K562 (cell line): ENCODE measurements around the gene CDCA5. TPM values are rescaled to one million over a fixed set of nuclear protein-coding genes. Genes with fewer than 3 reads are reported as not detected.

Experiments
- ATAC-seq: fragments of 200-7000 bp; cut with Tn5 transposase; 3 replicates; pipeline ENCODE4 v1.9.1; 2020; ENCODE audit warnings: moderate library complexity
- BruUV-seq: library from RNA; stranded (reverse); fragments of 400-500 nt; replicated peaks from 2 replicates; lab custom pipeline; 2021; lab: Mats Ljungman, UMichigan
- CTCF ChIA-PET: fragments of 300-600 bp; formaldehyde crosslinking; extraction: SDS; loops from one replicate; lab custom pipeline; 2021; ENCODE audit warnings: low intra/inter-chr PET ratio; lab: Yijun Ruan, JAX
- POLR2A ChIA-PET: fragments of 300-600, 350-650 bp; sonication (Branson Sonifier 250); formaldehyde crosslinking; extraction: SDS; loops from one replicate; lab custom pipeline; 2021; ENCODE audit warnings: antibody characterized with exemption, inconsistent platforms; lab: Yijun Ruan, JAX
- DNase-seq, 4 experiments: peaks; one replicate each; pipeline versions ENCODE4 v3.0.0 to v3.0.0-alpha.2; 2011 to 2018; ENCODE audit warnings: low spot score in 3 of 4, mixed read lengths in 3 of 4; ENCODE audit errors: extremely low read depth in 1 of 4
- FAIRE-seq: peaks from 2 replicates; lab custom pipeline; 2011; peaks lifted over from hg19 to GRCh38; lab: Jason Lieb, UNC
- H2AFZ ChIP-seq: 2 replicates; pipeline ENCODE4 v1.6.0; 2011; ENCODE audit warnings: low read depth, low read length, control low read depth, inconsistent platforms
- H3K27ac ChIP-seq: fragments of 200-600 bp; 3 replicates; pipeline ENCODE4 v1.8.0; 2011; ENCODE audit warnings: low read depth, mild to moderate bottlenecking, control low read depth, inconsistent platforms, low read length, moderate library complexity, mixed read lengths; ENCODE audit errors: extremely low read depth
- H3K27me3 ChIP-seq, 2 experiments: fragments of 300-600 bp in 1 of 2; 2 replicates in 1 of 2; 3 replicates in 1 of 2; pipeline versions ENCODE4 v1.6.0 to v1.8.0; 2011; ENCODE audit warnings: inconsistent platforms in 2 of 2, low read length in 2 of 2, mild to moderate bottlenecking in 1 of 2, mixed read lengths in 1 of 2, moderate library complexity in 1 of 2; ENCODE audit not compliant: control insufficient read depth in 2 of 2, insufficient read depth in 2 of 2
- H3K36me3 ChIP-seq: fragments of 300-600 bp; 3 replicates; pipeline ENCODE4 v1.8.0; 2011; ENCODE audit warnings: mild to moderate bottlenecking, low read length, inconsistent platforms; ENCODE audit not compliant: control insufficient read depth, insufficient read depth
- H3K4me1 ChIP-seq, 2 experiments: fragments of 200-600 bp in 1 of 2; replicated peaks in 1 of 2; 2 replicates in 1 of 2; 3 replicates in 1 of 2; pipeline versions ENCODE4 v1.5.1 to v1.8.0; 2011; ENCODE audit warnings: inconsistent platforms in 2 of 2, low read length in 2 of 2, mild to moderate bottlenecking in 1 of 2, mixed read lengths in 1 of 2, moderate library complexity in 1 of 2; ENCODE audit not compliant: control insufficient read depth in 2 of 2, insufficient read depth in 2 of 2
- H3K4me2 ChIP-seq: 2 replicates; pipeline ENCODE4 v1.6.1; 2011; ENCODE audit warnings: low read length, control low read depth, inconsistent platforms, mixed read lengths; ENCODE audit not compliant: insufficient read depth
- H3K4me3 ChIP-seq: fragments of 200-600 bp; sonication (generic), shearing (Covaris generic); 2 replicates; pipeline ENCODE4 v1.5.1; 2016; ENCODE audit warnings: control low read depth, inconsistent platforms
- H3K79me2 ChIP-seq: fragments of 200-600 bp; 3 replicates; pipeline ENCODE4 v1.8.0; 2011; ENCODE audit warnings: low read length, inconsistent platforms; ENCODE audit not compliant: control insufficient read depth, insufficient read depth
- H3K9ac ChIP-seq, 2 experiments: 2 replicates each; pipeline versions ENCODE4 v1.6.0 to v1.6.1; 2011; ENCODE audit warnings: low read depth in 2 of 2, low read length in 2 of 2, control low read depth in 1 of 2, inconsistent platforms in 1 of 2, mild to moderate bottlenecking in 1 of 2, mixed read lengths in 1 of 2; ENCODE audit not compliant: insufficient read depth in 1 of 2
- H3K9me1 ChIP-seq: one replicate; pipeline ENCODE4 v1.6.0; 2011; ENCODE audit warnings: inconsistent platforms, mild to moderate bottlenecking, low read length, moderate library complexity; ENCODE audit not compliant: control insufficient read depth, insufficient read depth
- H3K9me3 ChIP-seq: replicated peaks from 2 replicates; pipeline ENCODE4 v1.5.1; 2011; ENCODE audit warnings: low read depth, low read length, inconsistent platforms; ENCODE audit not compliant: control insufficient read depth, insufficient read depth
- H4K20me1 ChIP-seq: replicated peaks from 2 replicates; pipeline ENCODE4 v1.6.1; 2011; ENCODE audit warnings: low read length, inconsistent platforms, mixed read lengths; ENCODE audit not compliant: control insufficient read depth, insufficient read depth
- ATF7 ChIP-seq: fragments of 450-650 bp; IDR thresholded peaks from 2 replicates; pipeline ENCODE4 v1.7.1; 2014; ENCODE audit warnings: mild to moderate bottlenecking, moderate library complexity
- SPI1 ChIP-seq: IDR thresholded peaks from 2 replicates; pipeline ENCODE4 v1.6.1; 2011; ENCODE audit warnings: low read depth, low read length, control low read depth, borderline replicate concordance
- ZFPM2 ChIP-seq: fragments of 250-450 bp; sonication (Bioruptor Pico); IDR thresholded peaks from 2 replicates; pipeline ENCODE4 v1.5.1; 2022; ENCODE audit warnings: mild to moderate bottlenecking
- ZNF324 ChIP-seq: fragments of 250-450 bp; sonication (Bioruptor Pico); IDR thresholded peaks from 2 replicates; pipeline ENCODE4 v1.4.0; 2020; ENCODE audit warnings: mild to moderate bottlenecking
- WGBS: fragments of 100-300 bp; shearing (Covaris generic); methylation state at CpG from one replicate; pipeline ENCODE4 v1.1.6; 2016; ENCODE audit warnings: low coverage, mixed read lengths; ENCODE audit not compliant: insufficient coverage; ENCODE audit errors: missing lambda C conversion rate; 5-methylcytosine and 5-hydroxymethylcytosine counted together
- in situ Hi-C: fragments of 300-500 bp; cut with MboI; formaldehyde crosslinking; loops from 4 replicates; pipeline ENCODE4 v1.15.0; 2018; ENCODE audit warnings: inconsistent platforms, mixed read lengths
- intact Hi-C: fragments of 100-400 bp; cut with micrococcal nuclease; formaldehyde crosslinking; loops from 2 replicates; pipeline ENCODE4 v1.14.2; 2022
- polyA plus RNA-seq, 8 experiments: library from polyadenylated mRNA; depleted of rRNA in 4 of 8; stranded (reverse) in 5 of 8; unstranded in 3 of 8; fragments of >200 nt; fragmentation: Nextera tagmentation in 2 of 8; fragmentation: Illumina TruSeq in 1 of 8; extraction: Ambion mirVana in 2 of 8; extraction: Trizol in 1 of 8; gene quantifications; 2 replicates each; pipeline versions ENCODE4 v1.2.1 to v1.2.3, GENCODE V29; 2011 to 2014; ENCODE audit warnings: inconsistent platforms in 1 of 8, missing spikeins in 1 of 8
- total RNA-seq, 7 experiments: library from RNA; depleted of rRNA in 6 of 7; stranded (reverse); fragments of >200 nt in 6 of 7; fragmentation: Illumina TruSeq in 2 of 7; extraction: Trizol in 2 of 7; gene quantifications; 2 replicates each; pipeline versions ENCODE4 v1.2.1 to v1.2.3, GENCODE V29; 2011 to 2021; ENCODE audit warnings: low replicate concordance in 1 of 7
- TF ChIP-seq, protein P1 (sequence below): fragments of 450-650 bp; IDR thresholded peaks from 2 replicates; pipeline ENCODE4 v1.6.1; 2018; ENCODE audit warnings: mild to moderate bottlenecking, low read depth; ENCODE audit not compliant: partially characterized antibody

The CDCA5 gene
- total and polyA plus RNA-seq, 9 of the 15 experiments (the other 6 are each of a cell fraction or from before 2014, with no cell fraction given), result 18.9 to 94.3 (median 64.6) TPM

GRCh38 chr11:65085446-65085845, 1.6 kb upstream of the CDCA5 start:
- peaks cover 13 to 20% of the 10 kb centered on the region in 2 experiments for H3K4me1 ChIP-seq
- 0 out of 3 replicates have a peak overlapping the region, but pooled peaks have one; percentile 90 for H3K27ac ChIP-seq
- POLR2A ChIA-PET, result interaction anchor here (0.6 to 1.5 kb wide), 14 partner anchors 9 to 393 kb away, joined by 3 to 7 read pairs (median 4); partner anchors contain the start of genes TM7SF2 and ZNHIT2
- H3K4me2 ChIP-seq, result peak overlapping the region; percentile 98; the same call in 1 of the 2 replicates
- FAIRE-seq (peak; percentile 65), ATAC-seq (no peak), DNase-seq (no peak)
- 89% methylated on average over 4 of the region's 4 CpGs for WGBS
- H3K36me3 ChIP-seq, result peaks cover 73% of the 10 kb centered on the region
- in situ Hi-C loops, result no loop called here
- CTCF ChIA-PET, result no interaction called here
- H3K9me3 ChIP-seq, result no peaks in the 10 kb centered on the region
- H3K79me2 ChIP-seq, result peaks cover 48% of the 10 kb centered on the region
- no peak overlapping the region; the same call in 1 of the 2 replicates for H3K4me3 ChIP-seq
- no TSS peak for BruUV-seq
- H3K9ac ChIP-seq, result peak overlapping the region; percentile 96; a peak in 2 of 4 replicates
- H3K27me3 ChIP-seq, result no peaks in the 10 kb centered on the region; a peak in 1 of 5 replicates
- H3K9me1 ChIP-seq, result no peaks in the 10 kb centered on the region
- intact Hi-C loops, result no loop called here
- TF ChIP-seq SPI1 (0 out of 2 replicates have a peak, but pooled peaks have one; percentile 9), ZFPM2 (no peak), ZNF324 (CRISPR knock-in tag) (no peak), ATF7 (no peak)
- TF ChIP-seq, protein P1, sequence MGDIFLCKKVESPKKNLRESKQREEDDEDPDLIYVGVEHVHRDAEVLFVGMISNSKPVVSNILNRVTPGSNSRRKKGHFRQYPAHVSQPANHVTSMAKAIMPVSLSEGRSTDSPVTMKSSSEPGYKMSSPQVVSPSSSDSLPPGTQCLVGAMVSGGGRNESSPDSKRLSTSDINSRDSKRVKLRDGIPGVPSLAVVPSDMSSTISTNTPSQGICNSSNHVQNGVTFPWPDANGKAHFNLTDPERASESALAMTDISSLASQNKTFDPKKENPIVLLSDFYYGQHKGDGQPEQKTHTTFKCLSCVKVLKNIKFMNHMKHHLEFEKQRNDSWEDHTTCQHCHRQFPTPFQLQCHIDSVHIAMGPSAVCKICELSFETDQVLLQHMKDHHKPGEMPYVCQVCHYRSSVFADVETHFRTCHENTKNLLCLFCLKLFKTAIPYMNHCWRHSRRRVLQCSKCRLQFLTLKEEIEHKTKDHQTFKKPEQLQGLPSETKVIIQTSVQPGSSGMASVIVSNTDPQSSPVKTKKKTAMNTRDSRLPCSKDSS, result no peak
- H4K20me1 ChIP-seq, result no peaks in the 10 kb centered on the region; the same call in 1 of the 2 replicates
- H2AFZ ChIP-seq, result no peak overlapping the region
